A673 (cell line): ENCODE data around the gene P4HA2. TPM values are rescaled to one million over a fixed set of nuclear protein-coding genes. Genes with fewer than 3 reads are reported as not detected.

Experiments
- BruUV-seq: library from RNA; stranded (reverse); fragments of 400-500 nt; replicated peaks from 2 replicates; lab custom pipeline; 2021; lab: Mats Ljungman, UMichigan
- CTCF ChIA-PET: fragments of 300-600 bp; sonication (Branson Sonifier 250); formaldehyde crosslinking; loops from one replicate; lab custom pipeline; 2022; ENCODE audit warnings: antibody characterized with exemption; lab: Charles Lee
- POLR2A ChIA-PET: fragments of 300-600 bp; sonication (Branson Sonifier 250); formaldehyde crosslinking; loops from one replicate; lab custom pipeline; 2022; ENCODE audit warnings: antibody characterized with exemption; ENCODE audit not compliant: low non-redundant PET; lab: Charles Lee
- DNase-seq: peaks from one replicate; pipeline ENCODE4 v3.0.0-alpha.2; 2015; ENCODE audit warnings: low spot score
- H3K27ac ChIP-seq: fragments of 200-600 bp; sonication (generic); 2 replicates; pipeline ENCODE4 v1.5.1; 2016; ENCODE audit warnings: mixed run types, low read depth, mild to moderate bottlenecking, mixed read lengths, antibody characterized with exemption, low read length; ENCODE audit not compliant: poor library complexity, severe bottlenecking
- H3K27me3 ChIP-seq: fragments of 200-600 bp; sonication (generic); replicated peaks from 2 replicates; pipeline ENCODE4 v1.6.1; 2017; ENCODE audit warnings: mixed run types, low read depth, mild to moderate bottlenecking, mixed read lengths, antibody characterized with exemption, low read length; ENCODE audit not compliant: insufficient read depth, poor library complexity
- H3K36me3 ChIP-seq: fragments of 200-600 bp; sonication (generic); 2 replicates; pipeline ENCODE4 v1.6.1; 2016; ENCODE audit warnings: mixed run types, mild to moderate bottlenecking, mixed read lengths, antibody characterized with exemption, low read length; ENCODE audit not compliant: insufficient read depth, poor library complexity, severe bottlenecking
- H3K4me1 ChIP-seq: fragments of 200-600 bp; sonication (generic); 2 replicates; pipeline ENCODE4 v1.6.1; 2017; ENCODE audit warnings: mixed run types, mild to moderate bottlenecking, mixed read lengths, antibody characterized with exemption, low read length; ENCODE audit not compliant: insufficient read depth, poor library complexity, severe bottlenecking
- H3K4me3 ChIP-seq: fragments of 200-600 bp; sonication (generic); 2 replicates; pipeline ENCODE4 v1.5.1; 2016; ENCODE audit warnings: low read depth, mixed run types, mild to moderate bottlenecking, mixed read lengths, low read length; ENCODE audit not compliant: poor library complexity, severe bottlenecking
- H3K9me3 ChIP-seq: fragments of 200-600 bp; sonication (generic); 2 replicates; pipeline ENCODE4 v1.6.1; 2016; ENCODE audit warnings: mixed run types, low read depth, mild to moderate bottlenecking, mixed read lengths, antibody characterized with exemption, low read length; ENCODE audit not compliant: poor library complexity, severe bottlenecking
- EZH2 ChIP-seq: fragments of 200-600 bp; sonication (generic); IDR thresholded peaks from 2 replicates; pipeline ENCODE4 v1.6.1; 2017; ENCODE audit warnings: borderline replicate concordance, low read depth, mild to moderate bottlenecking, mixed read lengths, antibody characterized with exemption, low read length; ENCODE audit not compliant: poor library complexity, severe bottlenecking
- intact Hi-C: fragments of 100-400 bp; cut with micrococcal nuclease; formaldehyde crosslinking; loops from one replicate; pipeline ENCODE4 v1.10.0; 2022; ENCODE audit not compliant: unreplicated experiment
- total RNA-seq: library from RNA; stranded (reverse); gene quantifications from 2 replicates; pipeline ENCODE4 v1.2.3, GENCODE V29; 2021
- TF ChIP-seq, protein P1 (sequence below): fragments of 300-800, 200-600 bp; sonication (generic); conservative IDR thresholded peaks from 2 replicates; pipeline ENCODE4 v1.5.1; 2017; ENCODE audit warnings: low read depth, mild to moderate bottlenecking, antibody characterized with exemption, low read length, moderate library complexity, mixed read lengths

P4HA2 gene
- total RNA-seq, 1 experiment from 2014 or later, result 2.8 TPM

DNA sequence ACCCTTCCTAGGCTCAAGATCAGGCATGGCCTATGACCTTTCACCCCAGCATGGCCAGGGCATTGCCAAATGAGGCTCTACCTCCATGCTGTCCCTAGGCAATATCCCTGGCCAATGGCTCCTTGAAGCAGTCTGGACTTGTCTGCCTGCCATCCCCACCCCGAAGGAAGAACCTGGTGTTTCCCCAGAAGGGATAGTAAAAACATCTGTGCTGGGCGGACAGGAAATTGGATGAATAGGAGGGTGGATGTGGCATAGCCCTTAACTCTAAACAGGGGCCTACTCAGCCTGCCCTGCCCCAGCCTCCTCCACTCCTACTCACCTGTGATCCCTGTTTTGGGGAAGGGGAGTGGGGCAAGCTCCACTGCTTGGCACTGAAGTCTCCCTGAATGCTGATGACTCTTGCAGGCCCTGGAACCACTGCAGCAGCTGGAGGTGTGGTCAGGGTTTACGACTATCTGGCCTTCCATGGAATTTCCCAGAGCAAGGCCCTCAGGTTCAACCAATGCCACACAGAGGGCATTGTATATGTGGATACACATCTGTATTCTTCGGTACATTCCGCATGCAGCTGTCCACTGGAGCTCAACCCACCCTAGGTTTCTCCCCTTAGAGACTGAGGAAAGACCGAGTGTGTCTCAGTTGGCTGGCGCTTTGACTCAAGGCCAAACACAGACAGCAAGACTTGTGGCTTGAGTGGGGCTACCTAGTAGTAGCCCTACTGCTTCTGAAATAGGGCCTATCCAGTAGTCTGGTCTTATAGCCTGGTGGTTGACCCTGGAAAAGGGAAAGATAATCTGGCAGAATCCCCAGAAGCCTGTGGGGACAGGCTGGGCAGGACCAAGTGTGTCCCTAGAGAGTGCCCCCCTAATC lies 6.4 kb upstream of the P4HA2 start:
- H3K4me3 ChIP-seq, result no peak overlapping the region
- CTCF ChIA-PET, result no interaction called here
- no peaks in the 10 kb centered on the region for H3K36me3 ChIP-seq
- POLR2A ChIA-PET, result no interaction called here
- intact Hi-C loops, result no loop called here
- H3K27me3 ChIP-seq, result no peaks in the 10 kb centered on the region
- no peak for TF ChIP-seq EZH2
- TF ChIP-seq, protein P1, sequence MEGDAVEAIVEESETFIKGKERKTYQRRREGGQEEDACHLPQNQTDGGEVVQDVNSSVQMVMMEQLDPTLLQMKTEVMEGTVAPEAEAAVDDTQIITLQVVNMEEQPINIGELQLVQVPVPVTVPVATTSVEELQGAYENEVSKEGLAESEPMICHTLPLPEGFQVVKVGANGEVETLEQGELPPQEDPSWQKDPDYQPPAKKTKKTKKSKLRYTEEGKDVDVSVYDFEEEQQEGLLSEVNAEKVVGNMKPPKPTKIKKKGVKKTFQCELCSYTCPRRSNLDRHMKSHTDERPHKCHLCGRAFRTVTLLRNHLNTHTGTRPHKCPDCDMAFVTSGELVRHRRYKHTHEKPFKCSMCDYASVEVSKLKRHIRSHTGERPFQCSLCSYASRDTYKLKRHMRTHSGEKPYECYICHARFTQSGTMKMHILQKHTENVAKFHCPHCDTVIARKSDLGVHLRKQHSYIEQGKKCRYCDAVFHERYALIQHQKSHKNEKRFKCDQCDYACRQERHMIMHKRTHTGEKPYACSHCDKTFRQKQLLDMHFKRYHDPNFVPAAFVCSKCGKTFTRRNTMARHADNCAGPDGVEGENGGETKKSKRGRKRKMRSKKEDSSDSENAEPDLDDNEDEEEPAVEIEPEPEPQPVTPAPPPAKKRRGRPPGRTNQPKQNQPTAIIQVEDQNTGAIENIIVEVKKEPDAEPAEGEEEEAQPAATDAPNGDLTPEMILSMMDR, result no peak
- no peak for DNase-seq
- BruUV-seq, result no TSS peak
- no peak overlapping the region for H3K27ac ChIP-seq
- no peaks in the 10 kb centered on the region for H3K9me3 ChIP-seq
- no peaks in the 10 kb centered on the region for H3K4me1 ChIP-seq

DNA sequence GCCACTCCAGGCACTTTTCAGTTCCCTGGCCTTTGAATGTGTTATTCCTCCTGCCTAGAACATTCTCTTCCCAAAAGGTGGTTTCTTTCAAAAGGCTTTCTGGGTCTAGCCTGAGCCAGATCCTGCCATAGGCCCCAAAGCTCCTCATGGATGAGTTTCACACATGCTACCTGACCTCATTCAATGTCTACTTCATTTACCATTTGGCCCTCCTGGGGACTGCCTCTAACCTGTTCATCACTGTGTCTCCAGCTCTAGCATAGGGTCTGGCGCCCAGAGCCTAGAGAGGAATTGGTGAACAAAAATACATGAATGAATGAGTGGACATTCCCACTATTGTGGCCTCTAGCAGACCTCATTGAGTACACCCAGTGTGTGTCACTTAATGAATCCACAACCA lies 5.4 kb upstream of the P4HA2 start:
- no peak for DNase-seq
- Histone ChIP-seq H3K4me3 (no peak overlapping the region), H3K4me1 (no peaks in the 10 kb centered on the region), H3K9me3 (no peaks in the 10 kb centered on the region), H3K27me3 (no peaks in the 10 kb centered on the region), H3K27ac (no peak overlapping the region), H3K36me3 (no peaks in the 10 kb centered on the region)
- intact Hi-C loops, result no loop called here
- ChIA-PET POLR2A (no interaction called here), CTCF (interaction anchor here (0.6 kb wide), 1 partner anchor 593 kb away, joined by 3 read pairs; no protein-coding TSS in a partner anchor)
- no peak for TF ChIP-seq EZH2
- TF ChIP-seq, protein P1, result no peak
- no TSS peak for BruUV-seq

DNA sequence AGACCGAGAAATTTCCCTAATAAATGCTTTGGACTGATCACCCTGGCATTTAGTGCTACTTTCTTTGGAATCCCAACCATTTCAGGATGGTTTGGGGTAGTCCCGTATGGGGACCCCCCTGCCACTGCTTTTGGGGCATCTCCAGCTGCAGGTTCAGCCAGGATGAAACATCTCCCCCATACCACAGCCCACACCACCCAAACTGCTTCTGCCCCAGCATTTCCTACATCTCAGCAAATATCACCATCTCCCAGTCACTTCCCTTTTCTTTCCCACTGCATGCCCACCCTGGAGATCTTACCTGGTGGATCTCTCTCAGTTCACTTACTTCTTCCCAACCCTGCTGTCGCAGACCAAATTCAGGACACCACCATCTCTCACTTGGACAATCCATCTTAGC lies 4.8 kb upstream of the P4HA2 start:
- no peaks in the 10 kb centered on the region for H3K36me3 ChIP-seq
- no peak for DNase-seq
- H3K27me3 ChIP-seq, result no peaks in the 10 kb centered on the region
- H3K4me3 ChIP-seq, result no peak overlapping the region
- TF ChIP-seq EZH2, result no peak
- TF ChIP-seq, protein P1, result no peak
- intact Hi-C loops, result no loop called here
- ChIA-PET CTCF (interaction anchor here (0.6 kb wide), 1 partner anchor 592 kb away, joined by 3 read pairs; no protein-coding TSS in a partner anchor), POLR2A (no interaction called here)
- no peaks in the 10 kb centered on the region for H3K4me1 ChIP-seq
- no peak overlapping the region for H3K27ac ChIP-seq
- H3K9me3 ChIP-seq, result no peaks in the 10 kb centered on the region
- BruUV-seq, result no TSS peak
